Lower lobe of right lung (tissue), 2 donors: ENCODE measurements around the gene KCNA5. TPM values are rescaled to one million over a fixed set of nuclear protein-coding genes. Genes with fewer than 3 reads are reported as not detected.

Experiments
- ATAC-seq, 2 donors: fragments of 200-7000 bp; cut with Tn5 transposase; one replicate each; pipeline ENCODE4 v1.9.1; 2020 to 2022; ENCODE audit warnings: mild to moderate bottlenecking in 2 of 2, moderate library complexity in 2 of 2
- DNase-seq: peaks from one replicate; pipeline ENCODE4 v3.0.0-alpha.2; 2020
- H3K27ac ChIP-seq: fragments of 200-600 bp; one replicate; pipeline ENCODE4 v1.8.0; 2022
- H3K27me3 ChIP-seq: fragments of 200-600 bp; one replicate; pipeline ENCODE4 v1.8.0; 2022; ENCODE audit warnings: low read depth
- H3K36me3 ChIP-seq: fragments of 200-600 bp; one replicate; pipeline ENCODE4 v1.8.0; 2022; ENCODE audit warnings: mild to moderate bottlenecking
- H3K4me1 ChIP-seq: fragments of 200-600 bp; one replicate; pipeline ENCODE4 v1.8.0; 2022
- H3K4me3 ChIP-seq: fragments of 200-600 bp; one replicate; pipeline ENCODE4 v1.8.0; 2022; ENCODE audit warnings: mild to moderate bottlenecking
- H3K9me3 ChIP-seq: fragments of 200-600 bp; one replicate; pipeline ENCODE4 v1.8.0; 2022
- CTCF ChIP-seq: fragments of 200-600 bp; IDR thresholded peaks from one replicate; pipeline ENCODE4 v1.8.0; 2022; ENCODE audit warnings: antibody characterized with exemption, mild to moderate bottlenecking
- intact Hi-C: fragments of 100-400 bp; cut with DNase I; formaldehyde crosslinking; loops from one replicate; pipeline ENCODE4 v1.11.0; 2022
- total RNA-seq: library from RNA; stranded (reverse); fragmentation: NEBNext Ultra II Directional; extraction: Animal tissue kit (Norgen Biotek cat#: 25700); gene quantifications from one replicate; pipeline ENCODE4 v1.2.1, GENCODE V29; 2021
- donor health status: DM: no; HTN: yes; CAD: no; lungs with severe emphysema.

The KCNA5 gene
- total RNA-seq, 1 donor from 2014 or later, result 1.5 TPM

GRCh38 chr12:5013266-5013730 lies 30.4 kb upstream of the KCNA5 start:
- intact Hi-C loops, result no loop called here
- no peak for DNase-seq
- TF ChIP-seq CTCF, result no peak
- no peak for ATAC-seq
- Histone ChIP-seq H3K27ac (no peak overlapping the region), H3K4me1 (no peaks in the 10 kb centered on the region), H3K4me3 (no peak overlapping the region), H3K9me3 (no peaks in the 10 kb centered on the region), H3K36me3 (no peaks in the 10 kb centered on the region), H3K27me3 (no peaks in the 10 kb centered on the region)

GRCh38 chr12:5014269-5014668 lies 29.4 kb upstream of the KCNA5 start:
- no peak overlapping the region for H3K4me3 ChIP-seq
- H3K27me3 ChIP-seq, result no peaks in the 10 kb centered on the region
- intact Hi-C loops, result no loop called here
- DNase-seq (no peak), ATAC-seq (no peak)
- no peak overlapping the region for H3K27ac ChIP-seq
- no peaks in the 10 kb centered on the region for H3K36me3 ChIP-seq
- no peak for TF ChIP-seq CTCF
- H3K4me1 ChIP-seq, result no peaks in the 10 kb centered on the region
- H3K9me3 ChIP-seq, result no peaks in the 10 kb centered on the region

GRCh38 chr12:5015711-5016492 lies 27.8 kb upstream of the KCNA5 start:
- H3K9me3 ChIP-seq, result no peaks in the 10 kb centered on the region
- H3K27ac ChIP-seq, result no peak overlapping the region
- H3K4me1 ChIP-seq, result no peaks in the 10 kb centered on the region
- no peak for ATAC-seq
- H3K27me3 ChIP-seq, result no peaks in the 10 kb centered on the region
- no peak for TF ChIP-seq CTCF
- DNase-seq, result no peak
- no peaks in the 10 kb centered on the region for H3K36me3 ChIP-seq
- no peak overlapping the region for H3K4me3 ChIP-seq
- intact Hi-C loops, result no loop called here

GRCh38 chr12:5016526-5016925 lies 27.2 kb upstream of the KCNA5 start:
- ATAC-seq, result no peak
- TF ChIP-seq CTCF, result no peak
- Histone ChIP-seq H3K36me3 (no peaks in the 10 kb centered on the region), H3K4me1 (no peaks in the 10 kb centered on the region), H3K9me3 (no peaks in the 10 kb centered on the region), H3K27me3 (peaks cover under 1% of the 10 kb centered on the region), H3K4me3 (no peak overlapping the region), H3K27ac (no peak overlapping the region)
- intact Hi-C loops, result no loop called here
- DNase-seq, result no peak

- no peak overlapping the region for H3K27ac ChIP-seq
- no peak for ATAC-seq
Measured at GRCh38 chr12:5017638-5018348, 25.9 kb upstream of the KCNA5 start.

More at GRCh38 chr12:5017638-5018348, 25.9 kb upstream of the KCNA5 start:
- Histone ChIP-seq H3K4me1 (no peaks in the 10 kb centered on the region), H3K27me3 (peaks cover 6% of the 10 kb centered on the region), H3K4me3 (no peak overlapping the region), H3K9me3 (no peaks in the 10 kb centered on the region), H3K36me3 (no peaks in the 10 kb centered on the region)
- intact Hi-C loops, result no loop called here
- no peak for TF ChIP-seq CTCF
- no peak for DNase-seq
